GM18909 (cell line): ENCODE measurements around the gene SNHG17.
"Not testable (repeated sequence)": the region's sequence is repeated elsewhere in the genome, so short reads cannot be mapped to it uniquely, and the experiment has no call there.

ENCODE experiments used
- ATAC-seq: cut with Tn5 transposase; IDR thresholded peaks from one replicate; pipeline ENCODE4 v1.9.1; 2021; ENCODE audit warnings: mild to moderate bottlenecking; ENCODE audit not compliant: unreplicated experiment, poor library complexity

SNHG17 gene

DNA sequence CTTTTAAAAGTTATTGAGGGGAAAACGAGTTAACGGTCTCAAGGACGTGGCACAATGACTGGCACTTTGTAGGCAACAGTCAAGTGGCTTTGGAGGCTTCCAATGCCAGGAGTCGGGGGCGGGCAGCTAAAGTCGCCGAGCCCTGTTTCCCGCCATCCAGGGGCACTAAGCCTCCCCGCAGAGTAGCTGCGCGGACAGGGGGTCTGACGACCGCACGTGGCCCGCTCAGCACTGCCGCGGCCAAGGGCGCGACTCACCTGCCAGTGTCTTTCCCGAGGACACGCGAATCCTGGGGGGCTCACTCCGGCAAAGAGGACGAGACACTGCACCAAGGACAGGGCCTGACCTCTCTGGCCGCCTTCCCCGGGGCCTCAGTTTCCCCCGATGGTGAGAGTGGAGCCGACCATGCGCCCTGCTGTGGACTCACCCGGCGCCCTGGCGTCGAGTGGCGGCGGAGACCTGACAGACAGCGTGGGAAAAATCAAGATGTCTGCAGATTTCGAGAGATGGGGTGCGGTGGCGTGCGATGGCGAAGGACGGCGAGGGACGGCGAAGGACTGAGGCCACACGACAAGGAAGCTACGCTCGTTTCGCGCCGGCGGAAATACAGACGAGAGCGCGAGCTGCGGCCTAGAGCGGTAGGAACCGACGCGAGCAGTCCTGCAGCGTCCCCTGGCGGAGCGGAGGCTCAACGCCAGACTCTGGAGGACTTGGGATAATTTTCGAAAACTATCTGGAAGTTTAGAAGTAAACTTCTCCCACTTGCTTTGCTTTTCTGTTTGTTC, at the start of gene SNHG17:
SNHG17 (minus strand) TSS at position 559 of the 785 bp plus-strand sequence.
- ATAC-seq, result peak; percentile 74

DNA sequence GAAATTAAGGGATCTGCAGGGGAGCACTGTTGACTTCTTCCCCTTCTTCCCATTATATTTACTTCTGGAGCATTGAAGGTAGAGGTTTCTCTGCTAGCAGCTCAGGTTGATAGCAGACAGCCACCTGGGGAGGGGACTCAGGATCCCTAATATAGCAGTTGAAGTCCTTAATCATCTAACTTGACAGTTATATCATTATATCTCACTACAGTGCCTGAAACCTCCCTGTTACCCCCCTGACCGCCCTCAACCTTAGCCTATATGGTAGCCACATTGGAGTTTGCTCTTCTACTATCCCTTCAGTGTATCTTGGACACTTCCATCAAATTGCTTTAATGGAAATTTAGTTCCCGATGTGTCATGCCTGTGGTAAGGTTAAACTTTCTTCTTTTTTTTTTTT, 44.5 kb upstream of the SNHG17 start:
- no peak for ATAC-seq

- no peak for ATAC-seq
Measured at GRCh38 chr20:38477747-38478146, 42.6 kb upstream of the SNHG17 start.

DNA sequence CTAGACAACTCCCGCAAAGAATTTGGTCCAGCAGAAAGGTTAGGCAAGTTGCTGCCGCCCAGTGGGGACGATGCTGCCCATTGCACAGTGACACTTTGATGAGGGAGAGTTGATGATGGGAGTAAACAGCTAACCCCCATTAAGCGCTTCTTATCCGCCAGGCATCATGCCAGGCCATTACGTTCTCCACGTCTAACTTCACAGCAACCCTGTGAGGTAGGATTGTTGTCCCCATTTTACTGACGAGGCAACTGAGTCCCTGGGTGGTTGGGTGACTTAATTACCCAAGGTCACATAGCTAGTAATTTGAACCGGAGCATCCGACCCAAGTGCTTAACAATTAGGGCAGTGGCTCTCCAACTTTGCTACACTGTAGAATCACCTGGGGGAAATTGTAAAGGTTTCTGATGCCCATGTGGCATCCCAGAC, 38.3 kb upstream of the SNHG17 start:
- no peak for ATAC-seq

- ATAC-seq, result peak; percentile 90
Measured at GRCh38 chr20:38472513-38473366, 37.6 kb upstream of the SNHG17 start, which contains the start of gene RALGAPB. RALGAPB (plus strand) TSS chr20:38472843; CDS start chr20:38488433, 15,590 bp downstream.

DNA sequence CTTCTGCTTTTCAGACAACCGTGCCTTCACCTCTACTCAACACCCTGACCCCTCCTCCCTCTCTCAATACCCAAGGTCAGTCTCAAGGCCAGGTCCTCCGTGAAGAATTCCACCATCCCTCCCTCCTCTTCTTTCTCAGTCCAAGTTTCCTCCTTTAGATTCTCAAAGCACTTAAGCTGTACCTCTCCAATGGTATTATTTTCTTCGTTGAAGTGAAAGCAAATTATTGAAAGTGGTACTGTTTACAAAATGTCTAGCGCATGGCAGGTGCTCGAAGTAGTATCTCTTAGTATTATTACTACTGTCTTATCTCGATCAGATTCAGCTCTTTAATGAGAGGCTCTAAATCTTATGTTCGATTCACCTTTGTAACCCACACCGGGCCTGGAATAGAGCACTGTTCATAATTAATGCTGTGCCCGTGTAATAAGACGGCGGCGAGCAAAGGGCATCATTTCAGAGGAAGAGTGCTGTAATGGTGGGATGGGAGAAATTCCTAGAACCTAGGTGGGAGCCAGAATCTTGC, 36.9 kb upstream of the SNHG17 start:
- no peak for ATAC-seq

GRCh38 chr20:38471245-38471644, 36.1 kb upstream of the SNHG17 start:
- ATAC-seq, result no peak

- ATAC-seq, result no peak
Measured at GRCh38 chr20:38466983-38467382, 31.9 kb upstream of the SNHG17 start.

DNA sequence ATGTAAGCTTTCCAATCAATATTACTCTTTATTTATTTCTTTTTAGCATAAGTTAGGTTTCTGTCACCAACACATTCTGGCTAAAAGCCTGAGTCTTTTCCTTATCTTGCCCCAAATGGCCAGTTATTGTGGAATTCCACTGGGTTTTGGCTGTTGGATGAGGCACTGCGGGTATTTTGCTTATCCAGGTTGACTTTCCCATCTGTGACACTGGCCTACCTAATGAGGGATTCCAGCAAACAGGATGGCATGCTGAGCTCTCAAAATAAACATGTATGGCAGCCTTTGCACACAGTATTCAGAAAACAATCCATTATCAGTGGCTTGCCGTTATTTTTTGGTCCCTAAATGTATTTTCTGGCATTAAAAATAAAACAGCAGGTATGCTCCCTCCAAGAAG, 31.0 kb upstream of the SNHG17 start:
- ATAC-seq, result no peak

- ATAC-seq, result not testable (repeated sequence)
Measured at GRCh38 chr20:38461569-38461968, 26.4 kb upstream of the SNHG17 start.

GRCh38 chr20:38461167-38461566, 26.0 kb upstream of the SNHG17 start:
- ATAC-seq, result not testable (repeated sequence)

DNA sequence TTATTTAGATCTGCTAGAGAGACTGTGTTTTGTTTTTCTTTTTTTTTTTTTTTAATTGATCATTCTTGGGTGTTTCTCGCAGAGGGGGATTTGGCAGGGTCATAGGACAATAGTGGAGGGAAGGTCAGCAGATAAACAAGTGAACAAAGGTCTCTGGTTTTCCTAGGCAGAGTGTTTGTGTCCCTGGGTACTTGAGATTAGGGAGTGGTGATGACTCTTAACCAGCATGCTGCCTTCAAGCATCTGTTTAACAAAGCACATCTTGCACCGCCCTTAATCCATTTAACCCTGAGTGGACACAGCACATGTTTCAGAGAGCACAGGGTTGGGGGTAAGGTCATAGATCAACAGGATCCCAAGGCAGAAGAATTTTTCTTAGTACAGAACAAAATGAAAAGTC, 25.5 kb upstream of the SNHG17 start:
- ATAC-seq, result not testable (repeated sequence)

- ATAC-seq, result no peak
Measured at GRCh38 chr20:38460040-38460623, 25.0 kb upstream of the SNHG17 start.

DNA sequence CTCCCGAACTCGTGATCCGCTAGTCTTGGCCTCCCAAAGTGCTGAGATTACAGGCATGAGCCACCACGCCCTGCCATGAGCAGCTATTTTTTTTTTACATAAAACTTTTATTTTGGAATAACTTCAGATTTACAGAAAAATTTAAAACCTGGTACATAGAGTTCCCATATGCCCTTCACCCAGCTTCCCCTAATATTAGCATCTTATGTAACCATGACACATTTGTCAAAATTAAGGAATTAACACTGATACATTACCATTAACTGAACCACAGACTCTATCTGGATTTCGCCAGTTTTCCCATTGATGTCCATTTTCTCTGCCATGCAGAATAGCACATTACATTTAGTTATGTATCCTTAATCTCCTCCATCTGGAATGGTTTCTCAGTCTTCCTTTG, 23.2 kb upstream of the SNHG17 start:
- no peak for ATAC-seq

DNA sequence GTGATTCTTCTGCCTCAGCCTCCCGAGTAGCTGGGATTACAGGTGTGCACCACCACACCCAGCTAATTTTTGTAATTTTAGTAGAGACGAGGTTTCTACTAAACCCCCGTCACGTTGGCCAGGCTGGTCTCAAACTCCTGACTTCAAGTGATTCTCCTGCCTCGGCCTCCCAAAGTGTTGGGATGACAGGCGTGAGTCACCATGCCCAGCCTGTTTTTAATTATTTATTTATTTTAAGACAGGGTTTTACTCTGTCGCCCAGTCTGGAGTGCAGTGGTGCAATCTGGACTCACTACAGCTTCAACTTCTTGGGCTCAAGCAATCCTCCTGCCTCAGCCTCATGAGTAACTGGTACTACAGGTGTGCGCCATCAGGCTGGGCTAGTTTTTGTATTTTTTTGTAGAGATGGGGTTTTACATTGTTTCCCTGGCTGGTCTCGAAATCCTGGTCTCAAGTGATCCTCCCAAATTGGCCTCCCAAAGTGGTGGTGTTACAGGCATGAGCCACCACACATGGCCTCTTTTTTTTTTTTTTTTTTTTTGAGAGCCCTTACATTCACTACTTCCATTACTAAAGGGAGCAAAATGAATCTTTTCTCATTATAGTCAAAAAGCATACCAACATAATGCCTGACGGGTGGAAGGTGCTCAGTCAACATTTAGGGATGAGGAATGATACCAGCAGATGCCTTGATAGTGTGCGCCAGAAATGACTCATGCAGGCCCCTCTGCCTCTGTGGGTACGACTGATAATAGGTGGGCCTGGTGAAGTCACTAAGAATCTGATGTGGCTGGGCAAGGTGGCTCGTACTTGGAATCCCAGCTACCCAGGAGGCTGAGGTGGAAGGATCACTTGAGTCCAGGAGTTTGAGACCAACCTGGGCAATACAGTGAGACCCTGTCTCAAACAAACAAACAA, 19.7 kb upstream of the SNHG17 start:
- no peak for ATAC-seq

DNA sequence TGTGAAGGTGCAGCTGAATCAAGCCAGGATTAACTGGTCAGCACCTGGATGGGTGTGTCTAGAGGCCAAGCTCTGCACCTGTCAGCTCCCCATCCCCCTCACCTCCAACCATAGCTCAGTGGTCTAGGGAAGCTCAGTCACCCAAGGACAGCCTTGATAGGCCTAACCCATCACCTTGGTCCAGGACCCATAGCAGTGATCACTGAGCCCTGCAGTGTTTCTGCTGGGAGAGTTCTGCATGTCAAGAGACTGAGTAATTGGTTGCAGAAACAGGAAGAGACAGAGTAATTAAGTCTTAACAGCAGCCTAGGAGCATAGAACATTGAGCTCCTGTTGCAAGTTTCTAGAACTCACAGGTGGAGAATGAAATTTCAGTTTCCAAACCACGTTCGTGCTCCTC, 18.8 kb upstream of the SNHG17 start:
- ATAC-seq, result peak; percentile 59

DNA sequence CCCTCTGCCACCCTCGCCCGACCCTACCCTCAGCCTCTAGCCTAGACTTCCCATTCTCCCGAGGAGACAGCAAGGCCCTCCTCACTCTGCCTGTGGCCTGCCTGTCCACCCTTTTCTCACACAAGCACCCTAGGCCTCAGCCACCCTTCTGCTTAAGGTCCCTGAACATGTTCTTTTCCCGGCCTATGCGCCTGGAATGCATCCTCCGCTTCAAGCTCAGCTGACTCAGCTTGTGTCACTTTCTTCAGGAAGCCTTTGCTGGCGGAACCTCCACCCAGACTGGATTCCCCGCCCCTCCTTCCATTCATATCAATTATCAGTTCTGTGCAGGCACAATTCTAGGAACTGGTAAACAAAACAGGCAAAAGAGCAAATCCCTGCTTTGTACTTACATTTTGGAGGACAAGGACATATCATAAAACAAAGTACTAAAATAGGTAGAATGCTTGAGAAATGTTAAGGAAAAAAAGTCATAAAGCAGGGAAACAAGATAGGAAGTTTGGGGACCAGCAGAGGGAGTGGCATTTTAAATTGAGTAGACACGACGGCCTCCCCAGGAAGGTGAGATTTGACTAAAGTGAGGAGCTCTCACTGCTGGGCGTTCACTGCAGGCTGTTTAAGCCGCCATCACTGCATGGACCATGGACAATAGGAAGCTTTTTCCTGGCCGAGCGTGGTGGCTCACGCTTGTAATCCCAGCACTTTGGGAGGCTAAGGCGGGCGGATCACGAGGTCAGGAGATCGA, 17.9 kb upstream of the SNHG17 start:
- ATAC-seq, result no peak

DNA sequence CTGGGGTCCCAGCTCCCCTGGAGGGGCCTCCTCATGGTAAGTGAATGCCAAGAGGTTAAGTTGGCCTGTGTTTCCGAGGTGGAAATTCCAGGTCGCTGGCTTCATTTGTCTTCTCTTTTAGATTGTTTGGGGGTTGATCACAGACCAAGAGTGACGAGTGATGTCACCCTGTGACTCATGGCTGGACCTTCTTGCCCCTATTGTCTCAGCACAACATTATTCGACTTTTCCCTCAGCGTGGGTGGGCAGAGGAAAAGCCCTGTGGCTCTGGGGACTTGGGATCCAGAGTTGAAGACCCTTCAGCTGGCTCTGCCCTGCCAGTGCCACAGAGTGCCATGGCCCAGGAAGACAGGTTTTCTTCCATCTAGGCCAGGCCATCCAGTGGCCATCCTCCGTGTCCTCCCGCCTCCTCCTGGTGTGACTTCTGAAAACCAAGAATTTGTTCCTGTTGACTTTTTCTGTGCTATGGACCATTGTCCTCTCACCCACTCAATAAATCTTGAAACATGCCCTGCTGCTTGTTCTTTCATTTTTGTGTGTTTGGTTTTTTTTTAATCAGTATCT, 15.4 kb upstream of the SNHG17 start:
- no peak for ATAC-seq

GRCh38 chr20:38449046-38449445, 13.9 kb upstream of the SNHG17 start:
- no peak for ATAC-seq
